ENCODE data around the gene NAV2. TPM values are rescaled to one million over a fixed set of nuclear protein-coding genes. Genes with fewer than 3 reads are reported as not detected.

The NAV2 gene
- polyA plus RNA-seq, 3 donors, result not detected

DNA sequence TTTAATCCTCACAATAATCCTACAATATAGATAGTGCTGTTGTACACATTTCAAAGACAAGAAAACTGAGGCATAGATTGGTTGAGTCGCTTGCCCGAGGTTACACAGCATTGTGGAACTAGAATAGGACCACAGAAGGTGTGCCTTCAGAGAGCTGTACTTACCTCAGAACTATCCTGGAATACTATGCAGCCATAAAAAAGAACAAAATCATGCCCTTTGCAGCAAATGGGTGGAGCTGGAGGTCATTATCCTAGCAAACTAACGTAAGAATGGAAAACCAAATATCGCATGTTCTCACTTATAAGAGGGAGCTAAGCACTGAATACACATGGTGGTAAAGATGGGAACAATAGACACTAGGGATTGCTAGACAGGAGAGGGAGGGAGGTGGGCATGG, 15.7 kb upstream of the NAV2 start:
- Histone ChIP-seq H3K4me3 (replicated peaks in 1 of 3; ENCODE audit: low read depth in 2 of 3, low read length in 3 of 3) (no peak overlapping the region), H3K27me3 (ENCODE audit: control insufficient read depth in 2 of 2, insufficient read depth in 2 of 2, low read length in 2 of 2) (no peaks in the 10 kb centered on the region), H2AFZ (ENCODE audit: insufficient read depth, low read depth, low read length, poor library complexity, severe bottlenecking) (no peak overlapping the region), H3K9ac (ENCODE audit: insufficient read depth, low read length, poor library complexity, severe bottlenecking) (no peak overlapping the region), H3K9me3 (replicated peaks in 1 of 2; ENCODE audit: control insufficient read depth in 1 of 2, insufficient read depth in 1 of 2, low read length in 2 of 2) (no peaks in the 10 kb centered on the region), H3K79me2 (ENCODE audit: insufficient read depth, low read length) (no peaks in the 10 kb centered on the region), H3K4me2 (replicated peaks; ENCODE audit: extremely low read depth, low read length, poor library complexity, severe bottlenecking) (no peak overlapping the region), H3K36me3 (replicated peaks in 1 of 2; ENCODE audit: control insufficient read depth in 1 of 2, insufficient read depth in 2 of 2, low read length in 2 of 2) (no peaks in the 10 kb centered on the region), H3K4me1 (ENCODE audit: control insufficient read depth in 1 of 2, insufficient read depth in 2 of 2, low read length in 2 of 2) (no peaks in the 10 kb centered on the region), H3K27ac (ENCODE audit: low read depth in 1 of 2, low read length in 2 of 2) (no peak overlapping the region), H4K20me1 (ENCODE audit: insufficient read depth, low read length) (no peaks in the 10 kb centered on the region)
- Mint-ChIP-seq H3K27ac (no peak overlapping the region), H3K27me3 (ENCODE audit: low read depth in 3 of 3) (peaks cover 1 to 9% (median 5%) of the 10 kb centered on the region in 3 donors), H3K4me3 (no peak overlapping the region), H3K36me3 (no peaks in the 10 kb centered on the region), H3K9me3 (peaks cover 0 to 3% (median 2%) of the 10 kb centered on the region in 7 donors), H3K4me1 (no peaks in the 10 kb centered on the region)
- intact Hi-C loops (cut with micrococcal nuclease), result no loop called here
- TF ChIP-seq, protein P1, sequence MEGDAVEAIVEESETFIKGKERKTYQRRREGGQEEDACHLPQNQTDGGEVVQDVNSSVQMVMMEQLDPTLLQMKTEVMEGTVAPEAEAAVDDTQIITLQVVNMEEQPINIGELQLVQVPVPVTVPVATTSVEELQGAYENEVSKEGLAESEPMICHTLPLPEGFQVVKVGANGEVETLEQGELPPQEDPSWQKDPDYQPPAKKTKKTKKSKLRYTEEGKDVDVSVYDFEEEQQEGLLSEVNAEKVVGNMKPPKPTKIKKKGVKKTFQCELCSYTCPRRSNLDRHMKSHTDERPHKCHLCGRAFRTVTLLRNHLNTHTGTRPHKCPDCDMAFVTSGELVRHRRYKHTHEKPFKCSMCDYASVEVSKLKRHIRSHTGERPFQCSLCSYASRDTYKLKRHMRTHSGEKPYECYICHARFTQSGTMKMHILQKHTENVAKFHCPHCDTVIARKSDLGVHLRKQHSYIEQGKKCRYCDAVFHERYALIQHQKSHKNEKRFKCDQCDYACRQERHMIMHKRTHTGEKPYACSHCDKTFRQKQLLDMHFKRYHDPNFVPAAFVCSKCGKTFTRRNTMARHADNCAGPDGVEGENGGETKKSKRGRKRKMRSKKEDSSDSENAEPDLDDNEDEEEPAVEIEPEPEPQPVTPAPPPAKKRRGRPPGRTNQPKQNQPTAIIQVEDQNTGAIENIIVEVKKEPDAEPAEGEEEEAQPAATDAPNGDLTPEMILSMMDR (IDR thresholded peaks at IDR 0.05), result no peak
- 89% methylated on average over 3 of the region's 4 CpGs for WGBS (ENCODE audit: insufficient coverage)
- no peak for DNase-seq

DNA sequence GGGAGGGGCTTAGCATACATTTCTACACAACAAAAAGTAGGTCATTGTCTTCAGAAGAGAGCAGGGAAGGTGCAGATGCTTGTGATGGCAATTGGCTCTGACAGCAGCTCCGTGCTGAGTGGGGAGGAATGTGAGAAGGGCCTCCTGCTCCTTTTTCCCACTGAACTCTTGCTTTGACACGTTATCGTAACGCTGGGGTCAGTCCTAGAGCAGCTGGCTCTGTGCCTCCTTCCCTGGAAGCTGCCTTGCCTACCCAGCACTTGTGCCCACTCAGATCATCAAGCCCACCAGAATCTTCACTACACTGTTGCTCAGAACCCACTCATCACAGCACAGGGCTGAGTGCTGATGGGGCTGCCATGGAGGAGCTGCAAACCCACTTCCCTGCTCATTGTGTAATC, 14.9 kb upstream of the NAV2 start:
- Histone ChIP-seq H3K36me3 (replicated peaks in 1 of 2; ENCODE audit: control insufficient read depth in 1 of 2, insufficient read depth in 2 of 2, low read length in 2 of 2) (no peaks in the 10 kb centered on the region), H3K9ac (ENCODE audit: insufficient read depth, low read length, poor library complexity, severe bottlenecking) (no peak overlapping the region), H3K27ac (ENCODE audit: low read depth in 1 of 2, low read length in 2 of 2) (no peak overlapping the region), H3K9me3 (replicated peaks in 1 of 2; ENCODE audit: control insufficient read depth in 1 of 2, insufficient read depth in 1 of 2, low read length in 2 of 2) (no peaks in the 10 kb centered on the region), H3K79me2 (ENCODE audit: insufficient read depth, low read length) (no peaks in the 10 kb centered on the region), H3K4me2 (replicated peaks; ENCODE audit: extremely low read depth, low read length, poor library complexity, severe bottlenecking) (no peak overlapping the region), H3K27me3 (ENCODE audit: control insufficient read depth in 2 of 2, insufficient read depth in 2 of 2, low read length in 2 of 2) (no peaks in the 10 kb centered on the region), H3K4me3 (replicated peaks in 1 of 3; ENCODE audit: low read depth in 2 of 3, low read length in 3 of 3) (no peak overlapping the region), H3K4me1 (ENCODE audit: control insufficient read depth in 1 of 2, insufficient read depth in 2 of 2, low read length in 2 of 2) (no peaks in the 10 kb centered on the region), H4K20me1 (ENCODE audit: insufficient read depth, low read length) (no peaks in the 10 kb centered on the region), H2AFZ (ENCODE audit: insufficient read depth, low read depth, low read length, poor library complexity, severe bottlenecking) (no peak overlapping the region)
- Mint-ChIP-seq H3K4me1 (no peaks in the 10 kb centered on the region), H3K27ac (peak overlapping the region in 1 of 7 donors; percentile 15), H3K36me3 (no peaks in the 10 kb centered on the region), H3K27me3 (ENCODE audit: low read depth in 3 of 3) (peaks cover 1 to 9% (median 5%) of the 10 kb centered on the region in 3 donors), H3K9me3 (peaks cover 0 to 3% (median 2%) of the 10 kb centered on the region in 7 donors), H3K4me3 (no peak overlapping the region)
- TF ChIP-seq, protein P1 (IDR thresholded peaks at IDR 0.05), result no peak
- WGBS (ENCODE audit: insufficient coverage), result 89% methylated on average over 3 of the region's 4 CpGs
- no peak for DNase-seq
- intact Hi-C loops (cut with micrococcal nuclease), result no loop called here

Data from CD14-positive monocyte (primary cell).